Astrocyte of the hippocampus (primary cell): ENCODE measurements around the gene CFAP57.
"Not testable (repeated sequence)": the region's sequence is repeated elsewhere in the genome, so short reads cannot be mapped to it uniquely, and the experiment has no call there.

ENCODE experiments used
- DNase-seq: peaks from one replicate; pipeline ENCODE4 v3.0.0; 2011; ENCODE audit warnings: low read depth, low spot score

CFAP57 gene

DNA sequence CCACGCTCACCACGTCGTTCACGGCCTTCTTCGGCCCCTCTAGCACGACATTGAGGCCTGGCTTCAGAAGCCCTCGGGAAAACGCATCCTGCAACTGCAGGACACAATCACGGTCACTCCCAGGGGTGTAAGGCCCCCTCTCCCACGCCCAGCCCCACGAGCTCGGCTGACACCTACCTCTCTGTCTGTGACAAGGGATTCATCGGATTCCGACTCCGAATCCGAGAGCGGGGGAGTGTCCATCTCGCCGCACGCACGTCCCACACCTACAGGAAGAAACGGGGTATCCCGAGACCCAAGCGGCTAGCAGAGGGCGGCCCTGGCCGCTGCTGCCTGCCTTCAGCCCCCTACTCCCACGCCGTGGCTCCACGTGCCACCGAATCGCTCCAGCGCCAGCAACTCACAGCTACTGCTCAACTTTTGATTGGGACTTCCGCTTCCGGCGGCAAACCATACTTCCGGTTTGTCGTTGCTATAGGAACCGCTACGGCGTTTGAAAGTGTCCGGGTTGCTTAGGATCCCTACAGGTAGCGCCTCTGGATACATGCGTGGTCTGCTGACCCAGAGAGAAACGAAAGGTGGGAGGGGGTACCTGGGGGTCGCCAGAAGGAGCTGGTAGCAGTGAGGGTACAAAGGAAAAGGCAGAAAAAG is at the start of gene CFAP57, which contains the start of gene EBNA1BP2:
TSS of gene CFAP57 (plus strand) at position 455 of the 651 bp plus-strand sequence. CDS start 424 bp downstream, outside the sequence.
TSS of gene EBNA1BP2 (minus strand) at position 415 of the 651 bp plus-strand sequence. CDS start at position 243, 172 bp downstream.
- peak; percentile 96 for DNase-seq

DNA sequence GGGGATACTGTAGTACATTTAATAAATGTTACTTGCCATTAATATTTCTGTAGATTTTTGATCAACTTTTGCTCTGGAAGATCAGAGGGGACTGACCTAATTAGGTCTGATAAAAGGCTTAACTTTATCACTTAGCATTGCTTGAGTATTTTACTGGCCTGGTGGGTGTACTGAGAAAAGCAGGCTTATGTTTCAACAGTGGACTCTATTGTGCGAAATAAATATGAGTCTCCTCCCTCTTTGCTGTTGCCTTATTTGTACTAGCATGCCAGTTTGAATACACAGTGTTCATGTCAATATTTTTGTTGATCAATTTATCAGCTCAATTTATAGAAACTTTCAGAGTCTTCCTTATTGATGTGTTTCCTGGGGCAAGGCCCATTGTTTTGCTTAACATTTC is 49.1 kb upstream of the CFAP57 start:
- no peak for DNase-seq

DNA sequence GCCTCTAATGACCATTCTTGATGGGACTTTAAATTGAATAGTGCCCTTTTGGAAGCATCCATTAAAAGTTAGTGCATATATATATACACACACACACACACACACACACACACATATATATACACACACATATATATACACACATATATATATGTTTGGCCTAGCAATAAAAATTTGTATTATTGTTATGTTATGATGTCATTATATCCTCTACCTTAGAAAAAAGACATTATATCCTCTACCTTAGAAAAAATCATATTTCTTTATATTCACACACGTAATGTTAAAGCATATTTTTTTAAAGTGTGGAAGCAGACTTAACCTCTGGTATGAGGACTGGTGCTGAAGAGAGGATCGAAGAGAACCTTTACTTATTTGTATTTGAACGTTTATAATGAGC is 43.3 kb upstream of the CFAP57 start:
- no peak for DNase-seq

DNA sequence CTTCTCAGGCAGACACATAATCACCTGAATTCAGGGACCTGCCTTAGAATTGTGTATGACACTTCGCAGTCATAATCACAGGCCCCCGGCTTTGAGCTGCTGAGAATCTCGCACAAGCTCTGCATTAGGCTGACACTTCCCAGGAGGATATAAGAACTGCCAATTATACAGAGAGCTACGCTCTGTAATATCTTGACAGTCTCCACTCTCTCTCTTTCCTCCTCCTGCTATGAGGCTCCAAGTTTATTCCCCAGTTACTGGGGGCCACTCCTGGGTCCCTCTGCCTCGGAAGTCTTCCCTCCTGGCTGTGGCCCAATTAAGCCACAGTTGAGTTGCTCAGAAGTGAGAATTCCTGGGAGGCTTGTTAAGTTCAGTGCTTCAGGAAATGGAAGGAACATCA is 42.7 kb upstream of the CFAP57 start:
- no peak for DNase-seq

DNA sequence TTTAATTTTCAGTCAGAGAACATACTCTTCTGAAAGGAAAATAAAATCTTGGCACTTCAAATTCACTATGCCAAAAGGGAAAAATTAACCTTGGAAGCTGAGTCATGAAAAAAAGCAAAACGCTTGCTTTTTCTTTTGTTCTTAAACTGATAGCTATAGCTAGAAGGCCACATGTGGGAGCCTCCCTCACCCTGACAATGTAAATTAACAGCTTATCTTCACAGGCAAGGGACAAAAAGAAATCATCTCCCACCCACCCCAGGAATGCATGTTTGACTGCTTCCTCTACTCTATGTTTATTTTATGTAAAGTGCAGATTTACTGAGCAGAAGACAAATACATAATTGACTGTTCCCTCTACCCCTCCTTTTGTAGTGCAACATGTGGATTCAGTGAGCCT is 38.1 kb upstream of the CFAP57 start:
- DNase-seq, result no peak

DNA sequence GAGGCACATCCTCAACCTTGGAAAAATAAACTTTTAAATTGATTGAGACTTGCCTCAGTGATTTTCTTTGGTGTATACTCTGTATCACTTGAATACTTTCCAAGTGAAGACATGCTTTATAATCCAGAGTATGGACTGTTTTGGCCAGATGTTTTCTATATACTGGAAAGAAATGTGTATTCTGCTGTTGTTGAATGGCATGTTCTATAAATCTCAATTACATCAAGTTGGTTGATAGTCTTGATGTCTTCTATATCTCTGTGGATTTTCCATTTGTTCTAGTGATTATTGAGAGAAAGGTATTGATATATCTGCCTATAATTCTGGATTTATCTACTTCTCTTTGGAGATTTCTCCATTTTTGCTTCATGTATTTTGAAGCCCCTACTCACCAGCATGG is 37.5 kb upstream of the CFAP57 start:
- no peak for DNase-seq

DNA sequence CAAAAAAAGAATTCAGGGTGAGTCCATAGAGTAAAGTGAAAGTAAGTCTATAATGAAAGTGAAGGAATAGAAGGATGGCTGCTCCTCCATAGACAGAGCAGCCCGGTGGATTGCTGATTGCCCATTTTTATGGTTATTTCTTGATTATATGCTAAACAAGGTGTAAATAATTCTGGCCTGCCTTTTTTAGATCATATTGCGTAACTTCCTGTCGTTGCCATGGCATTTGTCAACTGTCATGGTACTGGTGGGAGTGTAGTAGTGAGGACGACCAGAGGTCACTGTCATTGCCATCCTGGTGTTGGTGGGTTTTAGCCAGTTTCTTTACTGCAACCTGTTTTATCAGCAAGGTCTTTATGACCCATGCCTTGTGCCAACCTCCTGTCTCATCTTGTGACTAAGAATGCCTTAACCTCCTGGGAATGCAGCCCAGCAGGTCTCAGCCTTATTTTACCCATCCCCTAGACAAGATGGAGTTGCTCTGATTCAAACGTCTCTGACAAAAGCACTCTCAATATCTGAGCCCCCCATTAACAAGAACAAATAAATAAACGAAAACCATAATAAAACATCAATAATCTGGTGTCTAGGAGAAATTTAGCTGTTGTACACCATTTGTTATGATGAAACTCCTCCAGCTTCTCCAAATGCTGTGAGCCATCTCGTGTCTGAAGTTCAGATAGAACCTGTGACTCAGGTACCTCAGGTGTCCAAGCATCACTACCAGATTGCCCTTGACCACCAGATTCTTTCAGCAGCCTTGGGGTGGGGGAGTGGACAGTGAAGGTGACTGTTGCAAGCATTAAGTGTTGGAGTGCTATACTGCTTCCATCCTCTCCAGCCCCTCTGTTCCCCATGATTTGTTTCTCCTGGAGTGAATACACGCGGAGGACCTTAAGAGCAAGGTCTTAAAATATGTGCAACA is 36.0 kb upstream of the CFAP57 start:
- no peak for DNase-seq

DNA sequence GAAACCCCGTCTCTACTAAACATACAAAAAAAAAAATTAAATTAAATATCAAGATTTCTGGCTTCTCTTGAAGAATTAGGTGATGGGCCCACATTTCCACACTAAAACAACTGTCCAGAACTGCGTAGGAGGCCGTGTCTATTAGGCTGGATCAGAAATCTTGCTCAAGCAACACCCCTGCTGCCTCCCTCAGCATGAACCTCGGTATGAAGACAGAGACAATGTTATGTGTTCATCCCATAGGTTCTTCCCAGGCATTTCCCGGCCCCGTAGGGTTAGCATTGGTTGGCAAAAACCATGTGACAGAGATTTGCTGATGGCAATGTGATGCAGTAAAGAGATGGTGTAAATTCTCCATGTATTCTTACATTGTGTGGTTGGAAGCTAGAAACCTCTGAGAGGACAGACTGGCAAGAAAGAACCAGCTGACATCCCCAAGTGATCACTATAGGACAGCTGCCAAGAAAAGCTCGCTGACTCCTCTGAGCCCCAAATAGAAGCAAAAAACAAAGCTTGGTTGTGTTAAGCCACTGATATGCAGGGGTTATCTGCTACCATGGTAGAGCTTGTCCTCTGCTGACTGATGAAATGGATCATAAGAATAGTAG is 34.6 kb upstream of the CFAP57 start:
- DNase-seq, result no peak

DNA sequence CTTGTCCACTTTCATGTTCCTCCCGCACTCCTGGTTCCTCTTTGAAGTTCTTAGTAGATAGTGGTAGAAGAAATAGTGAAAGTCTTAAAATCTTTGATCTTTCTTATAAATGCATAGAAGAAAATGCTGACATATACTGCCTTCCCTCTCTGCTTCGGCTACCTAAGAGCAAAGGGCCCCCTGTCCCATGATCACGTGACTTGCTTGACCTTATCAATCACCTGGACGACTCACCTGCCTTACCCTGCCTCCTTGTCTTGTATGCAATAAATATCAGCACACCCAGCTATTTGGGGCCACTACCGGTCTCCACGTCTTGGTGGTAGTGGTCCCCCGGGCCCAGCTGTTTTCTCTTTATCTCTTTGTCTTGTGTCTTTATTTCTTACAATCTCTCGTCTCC is 32.8 kb upstream of the CFAP57 start:
- DNase-seq, result not testable (repeated sequence)

DNA sequence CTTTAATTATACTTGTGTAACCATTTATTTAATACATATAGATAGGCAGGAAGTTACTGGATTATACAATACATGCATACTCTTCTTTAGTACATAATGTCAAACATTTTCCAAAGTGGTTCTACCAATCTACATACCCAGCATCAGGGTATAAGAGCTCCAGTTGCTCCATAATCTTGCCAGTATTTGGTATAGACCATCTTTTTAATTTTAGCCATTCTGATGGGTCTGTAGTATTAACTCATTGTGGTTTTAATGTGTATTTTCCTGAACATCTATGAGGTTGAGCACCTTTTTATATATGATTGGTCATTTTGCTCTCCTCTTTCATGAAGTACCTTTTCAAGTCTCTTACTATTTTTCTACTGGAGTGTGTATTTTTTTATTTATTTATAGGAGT is 32.1 kb upstream of the CFAP57 start:
- no peak for DNase-seq

DNA sequence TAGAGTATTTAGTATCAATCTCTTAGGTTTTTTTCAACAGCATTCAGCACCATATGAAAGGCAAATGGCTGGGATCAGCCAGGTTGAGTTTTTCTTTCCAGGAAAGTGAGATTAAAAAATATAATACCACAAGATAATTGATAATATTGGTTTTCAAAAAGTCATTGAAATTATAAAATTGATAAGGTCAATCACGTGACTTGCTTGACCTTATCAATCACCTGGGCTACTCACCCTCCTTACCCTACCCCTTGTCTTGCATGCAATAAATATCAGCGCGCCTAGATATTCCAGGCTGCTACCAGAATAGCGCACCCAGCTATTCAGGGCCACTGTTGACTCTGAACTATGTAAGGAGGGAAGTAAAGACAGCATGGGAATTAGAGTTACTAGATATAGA is 31.5 kb upstream of the CFAP57 start:
- DNase-seq, result no peak

DNA sequence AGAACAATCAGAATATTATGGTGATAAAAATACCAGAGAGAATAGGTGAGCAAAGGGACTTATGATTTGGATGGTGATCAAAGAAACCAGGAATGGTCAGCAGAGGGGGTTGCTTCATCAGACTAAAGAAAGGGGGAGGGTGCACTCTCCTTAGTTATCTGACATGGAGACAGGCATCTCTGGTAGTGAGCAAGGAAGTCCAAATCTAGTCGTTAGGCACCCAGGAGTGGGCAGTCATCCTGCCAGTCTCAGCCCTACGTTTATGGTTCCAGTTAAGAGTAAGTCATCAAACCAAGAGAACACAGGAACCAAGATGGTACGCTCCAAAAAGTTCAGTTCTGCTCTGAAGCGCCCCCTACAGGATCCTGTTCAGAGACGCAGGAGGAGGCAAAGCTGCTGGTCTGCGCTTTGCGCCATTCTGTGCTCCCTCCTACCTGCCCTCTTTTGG is 28.7 kb upstream of the CFAP57 start:
- no peak for DNase-seq

DNA sequence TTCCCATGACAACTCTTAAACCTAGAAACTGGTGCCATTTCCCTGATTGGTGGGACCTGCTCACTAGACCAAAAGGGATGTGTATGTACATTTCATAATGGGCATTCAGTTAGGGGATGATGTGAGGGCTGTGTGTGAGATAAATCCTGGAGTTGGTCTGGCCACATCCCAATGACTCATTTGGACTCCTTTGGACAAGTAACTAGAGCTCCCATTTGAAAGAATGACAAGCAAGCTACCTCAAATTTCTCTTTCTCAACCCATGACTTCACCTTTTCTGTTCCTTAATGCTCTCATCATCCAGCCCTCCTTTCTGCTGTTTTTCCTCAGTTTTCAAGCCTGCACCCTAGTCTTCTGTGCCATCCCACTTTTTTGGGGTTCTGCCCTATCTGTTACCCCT is 27.9 kb upstream of the CFAP57 start:
- no peak for DNase-seq

DNA sequence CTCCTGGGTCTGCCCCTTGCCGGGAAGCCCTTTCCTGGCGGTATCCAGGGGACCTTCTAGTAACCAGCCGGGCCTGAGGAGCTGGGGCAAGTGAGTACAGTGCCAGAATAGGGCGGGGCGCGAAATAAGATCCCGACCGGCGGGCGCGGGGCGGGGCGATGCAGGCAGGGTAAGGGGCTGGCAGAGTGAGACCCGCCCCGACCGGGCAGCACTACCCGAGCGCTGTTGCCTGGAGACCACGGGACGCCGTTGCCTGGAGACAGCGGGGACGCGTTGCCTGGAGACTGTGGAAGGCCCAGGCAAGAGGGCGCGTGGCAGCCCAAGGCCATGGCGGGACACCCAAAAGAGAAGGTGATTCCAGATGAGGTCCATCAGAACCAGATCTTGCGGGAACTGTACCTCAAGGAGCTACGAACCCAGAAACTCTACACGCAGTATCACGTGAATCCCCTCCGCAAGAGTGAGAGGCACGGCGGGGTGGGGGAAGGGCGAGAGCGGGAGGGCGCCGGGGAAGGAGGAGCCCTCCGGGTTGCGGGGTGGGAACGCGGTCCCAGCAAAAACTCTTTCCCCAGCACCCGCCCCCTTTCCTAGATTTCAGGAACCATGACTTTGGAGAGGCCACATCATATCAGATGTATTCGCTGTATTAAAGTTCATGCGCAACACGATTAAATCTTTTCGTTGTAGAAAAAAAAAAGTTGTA is 24.4 kb upstream of the CFAP57 start:
- peak; percentile 92 for DNase-seq

DNA sequence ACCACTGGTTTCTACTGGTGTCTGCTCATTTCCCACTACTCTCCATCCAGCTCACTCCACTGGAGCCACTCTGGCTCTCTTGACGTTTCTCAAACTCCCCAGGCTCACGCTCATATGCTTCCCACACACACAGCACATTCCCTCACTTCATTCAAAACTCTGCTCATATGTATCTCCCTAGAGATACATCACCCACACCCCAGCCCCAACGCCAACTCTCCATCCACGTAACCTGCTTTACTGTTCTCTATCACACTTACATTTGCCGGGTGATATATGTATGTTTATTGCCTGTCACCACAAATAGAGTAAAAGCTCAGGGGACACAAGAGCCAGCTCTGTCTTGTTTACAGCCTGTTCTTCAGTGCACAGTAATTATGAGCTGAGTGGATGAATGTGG is 22.2 kb upstream of the CFAP57 start:
- no peak for DNase-seq

DNA sequence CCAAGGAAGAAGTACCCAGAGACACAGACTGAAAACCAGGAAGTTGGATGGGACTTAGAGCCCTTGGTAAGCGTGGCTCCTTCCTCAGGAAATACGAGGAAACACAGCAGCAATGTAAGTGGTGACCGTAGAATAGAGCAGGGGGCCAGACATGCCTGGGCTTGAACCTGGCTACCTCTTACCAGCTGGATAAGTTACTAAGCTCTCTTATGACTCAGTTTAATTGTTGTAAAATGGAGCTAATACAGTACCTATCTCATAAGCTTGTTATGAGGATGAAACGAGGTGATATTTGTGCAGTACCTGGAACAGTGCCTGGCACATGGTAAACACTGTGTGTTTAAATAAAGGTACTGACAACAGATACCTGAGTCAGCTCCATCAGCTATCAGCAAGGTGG is 19.3 kb upstream of the CFAP57 start:
- DNase-seq, result no peak

DNA sequence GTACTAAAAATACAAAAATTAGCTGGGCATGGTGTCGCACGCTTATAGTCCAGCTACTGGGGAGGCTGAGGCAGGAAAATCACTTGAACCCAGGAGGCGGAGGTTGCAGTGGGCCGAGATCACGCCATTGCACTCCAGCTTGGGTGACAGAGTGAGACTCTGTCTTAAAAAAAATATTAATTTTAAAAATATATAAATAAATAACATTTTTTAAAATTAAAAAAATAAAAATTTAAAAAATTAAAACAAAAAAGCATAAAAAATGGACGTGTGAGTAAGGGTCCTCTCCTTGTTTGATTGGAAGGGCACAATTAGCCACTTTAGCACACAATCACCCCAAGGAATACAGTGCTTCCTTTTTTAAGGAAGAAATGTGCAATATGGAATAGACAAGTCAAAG is 18.7 kb upstream of the CFAP57 start:
- DNase-seq, result no peak

DNA sequence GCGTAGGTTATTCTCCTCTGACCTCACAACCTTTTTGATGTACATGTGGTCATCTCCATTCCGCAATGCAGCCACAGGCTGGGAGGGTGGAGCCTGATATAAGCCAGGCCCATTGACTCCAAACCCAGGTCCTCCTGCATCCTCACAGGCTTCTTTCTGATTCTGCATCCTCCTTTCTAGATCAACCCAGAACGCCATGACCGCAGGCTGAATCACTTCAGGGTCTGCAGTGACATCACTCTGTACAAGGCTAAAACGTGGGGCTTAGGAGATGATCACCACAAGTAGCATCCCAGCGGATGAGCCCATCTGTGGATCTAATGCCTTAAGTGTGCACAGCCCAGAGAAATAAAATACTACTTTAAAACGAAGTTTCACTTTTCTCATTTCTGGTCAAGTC is 16.1 kb upstream of the CFAP57 start:
- DNase-seq, result no peak

DNA sequence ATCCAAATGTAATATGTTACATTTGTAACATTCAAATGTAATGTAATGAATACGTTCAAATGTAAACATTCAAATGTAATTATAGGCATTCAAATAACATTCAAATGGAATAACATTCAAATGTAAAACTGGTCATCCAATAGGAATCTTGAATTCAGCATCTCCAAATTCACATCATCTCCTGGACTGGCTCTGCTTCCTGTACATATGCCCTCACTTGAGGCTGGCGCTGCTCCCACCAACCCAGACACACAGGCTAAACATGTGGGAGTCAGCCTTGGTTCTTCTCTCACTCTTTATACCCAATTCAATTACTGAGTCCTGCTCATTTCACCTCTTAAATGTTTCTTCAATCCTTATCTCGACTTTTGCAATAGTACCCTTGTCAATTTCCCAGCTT is 7.0 kb upstream of the CFAP57 start:
- no peak for DNase-seq

DNA sequence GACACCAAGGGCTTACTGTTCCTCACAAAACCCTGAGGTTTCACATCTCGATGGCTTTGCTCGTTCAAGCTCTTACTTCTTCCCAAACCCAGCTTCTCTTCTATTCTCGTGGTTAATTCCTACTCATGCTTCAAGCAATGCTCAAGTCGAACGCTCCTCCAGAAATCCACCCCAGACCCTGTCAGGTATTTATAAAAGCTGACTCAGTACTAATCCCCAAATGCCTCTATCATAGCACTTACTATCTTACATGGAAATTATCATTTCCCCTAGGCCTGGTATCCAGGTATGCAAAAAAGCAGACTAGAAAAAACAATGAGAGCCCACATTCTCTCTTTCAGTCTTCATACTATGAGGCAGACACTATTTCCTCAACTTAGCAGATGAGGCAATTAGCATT is 6.4 kb upstream of the CFAP57 start:
- DNase-seq, result no peak

DNA sequence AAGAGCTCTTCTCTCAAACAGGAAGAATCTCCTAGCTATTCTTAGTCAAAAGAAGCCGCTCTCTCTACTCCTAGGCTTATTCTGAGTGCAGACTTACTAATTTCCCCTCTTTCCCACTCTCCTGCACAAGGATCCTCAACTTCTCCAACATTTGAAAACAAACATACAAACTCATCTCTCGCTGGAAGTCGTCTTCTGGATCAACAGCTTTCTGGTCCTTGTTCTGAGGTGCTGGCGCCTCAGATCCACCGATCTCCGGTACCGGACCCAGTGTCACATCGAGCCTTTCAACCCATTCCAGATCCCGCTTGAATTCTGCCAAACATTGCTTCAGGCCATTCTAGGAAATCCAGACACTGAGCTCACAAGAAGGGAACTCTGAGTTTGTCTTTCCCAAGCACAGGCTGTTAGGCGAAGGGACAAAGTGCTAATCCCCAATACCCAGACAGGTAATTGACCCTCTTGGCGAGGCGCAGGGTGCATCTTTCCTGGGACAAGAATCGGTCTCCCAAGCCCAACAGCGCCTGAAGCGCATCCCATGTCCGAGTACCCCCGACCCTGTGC is 736 bp upstream of the CFAP57 start:
- peak; percentile 5 for DNase-seq
